Measurements from ENCODE around the gene ITGA6.

ITGA6 gene

DNA sequence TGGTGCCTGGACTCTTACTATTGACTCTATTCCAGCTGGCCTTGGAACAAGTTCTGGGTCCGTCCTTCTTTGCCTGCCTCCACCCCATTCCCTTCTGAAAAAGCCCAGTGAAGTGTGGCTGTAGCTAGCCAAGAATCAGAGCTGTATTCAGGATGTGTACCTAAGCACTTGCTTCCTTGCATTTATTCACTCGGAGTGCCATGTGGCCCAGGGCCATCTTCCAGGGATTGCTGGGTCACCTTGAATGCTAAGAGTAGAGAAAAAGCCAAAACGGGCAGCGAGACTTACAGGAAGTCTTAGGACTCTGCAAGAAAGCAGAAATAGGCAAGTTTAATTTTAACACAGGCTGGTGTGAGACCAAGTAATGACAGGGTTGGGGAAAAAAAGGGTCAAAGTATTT lies 4.1 kb downstream of the ITGA6 start:
- H3K4me3 ChIP-seq (ENCODE audit: control insufficient read depth, low read depth, low read length), result no peak overlapping the region
- no peak for TF ChIP-seq CTCF (conservative IDR thresholded peaks at IDR 0.05; ENCODE audit: control insufficient read depth, insufficient read depth, low read depth, low read length)
- no peak for DNase-seq (ENCODE audit: low read depth)

DNA sequence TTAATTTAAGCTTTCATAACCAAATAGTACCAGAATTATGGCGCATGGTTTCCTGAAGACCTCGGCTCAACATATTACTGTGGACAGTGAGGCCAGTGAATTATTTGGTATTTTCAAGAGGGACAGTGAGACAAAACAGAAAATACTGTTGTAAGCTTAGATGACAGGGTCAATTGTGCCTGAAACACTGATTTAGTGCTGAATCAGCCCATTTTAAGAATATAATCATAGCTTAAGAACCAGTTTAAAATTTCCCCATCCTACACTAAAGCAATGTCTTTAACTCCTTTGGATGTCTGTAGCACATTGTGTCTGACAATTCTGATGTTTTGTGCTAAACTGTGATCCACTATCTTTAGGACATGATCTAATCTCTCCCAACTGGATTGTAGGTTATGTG lies 4.6 kb downstream of the ITGA6 start:
- no peak overlapping the region for H3K4me3 ChIP-seq (ENCODE audit: control insufficient read depth, low read depth, low read length)
- DNase-seq (ENCODE audit: low read depth), result no peak
- TF ChIP-seq CTCF (conservative IDR thresholded peaks at IDR 0.05; ENCODE audit: control insufficient read depth, insufficient read depth, low read depth, low read length), result no peak

GRCh38 chr2:172433144-172433543 lies 5.8 kb downstream of the ITGA6 start:
- no peak overlapping the region for H3K4me3 ChIP-seq (ENCODE audit: control insufficient read depth, low read depth, low read length)
- no peak for DNase-seq (ENCODE audit: low read depth)
- no peak for TF ChIP-seq CTCF (conservative IDR thresholded peaks at IDR 0.05; ENCODE audit: control insufficient read depth, insufficient read depth, low read depth, low read length)

- H3K4me3 ChIP-seq (ENCODE audit: control insufficient read depth, low read depth, low read length), result no peak overlapping the region
- no peak for TF ChIP-seq CTCF (conservative IDR thresholded peaks at IDR 0.05; ENCODE audit: control insufficient read depth, insufficient read depth, low read depth, low read length)
- no peak for DNase-seq (ENCODE audit: low read depth)
Measured at GRCh38 chr2:172434821-172435605, 7.6 kb downstream of the ITGA6 start.

- TF ChIP-seq CTCF (conservative IDR thresholded peaks at IDR 0.05; ENCODE audit: control insufficient read depth, insufficient read depth, low read depth, low read length), result no peak
- no peak for DNase-seq (ENCODE audit: low read depth)
- no peak overlapping the region for H3K4me3 ChIP-seq (ENCODE audit: control insufficient read depth, low read depth, low read length)
Measured at GRCh38 chr2:172435606-172435911, 8.2 kb downstream of the ITGA6 start.

- DNase-seq (ENCODE audit: low read depth), result no peak
- H3K4me3 ChIP-seq (ENCODE audit: control insufficient read depth, low read depth, low read length), result no peak overlapping the region
- no peak for TF ChIP-seq CTCF (conservative IDR thresholded peaks at IDR 0.05; ENCODE audit: control insufficient read depth, insufficient read depth, low read depth, low read length)
Measured at GRCh38 chr2:172436889-172437288, 9.5 kb downstream of the ITGA6 start.
